Endodermal cell (in vitro differentiated cells): Measurements from ENCODE around the gene ACOX2. TPM values are rescaled to one million over a fixed set of nuclear protein-coding genes. Genes with fewer than 3 reads are reported as not detected.

ENCODE experiments used
- DNase-seq: peaks from one replicate; pipeline ENCODE4 v3.0.0-alpha.2; 2017
- H3K27ac ChIP-seq: 2 replicates; pipeline ENCODE4 v1.5.1; 2013; ENCODE audit warnings: mild to moderate bottlenecking, low read depth, low read length, moderate library complexity
- H3K27me3 ChIP-seq: 2 replicates; pipeline ENCODE4 v1.6.1; 2013; ENCODE audit warnings: mild to moderate bottlenecking, low read length, moderate library complexity; ENCODE audit not compliant: insufficient read depth, control insufficient read depth, poor library complexity, severe bottlenecking
- H3K36me3 ChIP-seq: 2 replicates; pipeline ENCODE4 v1.7.0; 2013; ENCODE audit warnings: mild to moderate bottlenecking, low read length, moderate library complexity; ENCODE audit not compliant: control insufficient read depth, insufficient read depth
- H3K4me1 ChIP-seq: one replicate; pipeline ENCODE4 v1.7.0; 2013; ENCODE audit warnings: low read length; ENCODE audit not compliant: control insufficient read depth, insufficient read depth
- H3K4me3 ChIP-seq: 2 replicates; pipeline ENCODE4 v1.5.1; 2013; ENCODE audit warnings: mild to moderate bottlenecking, low read length, moderate library complexity
- H3K9ac ChIP-seq: 2 replicates; pipeline ENCODE4 v1.6.1; 2013; ENCODE audit warnings: mild to moderate bottlenecking, low read length, moderate library complexity; ENCODE audit not compliant: poor library complexity, severe bottlenecking; ENCODE audit errors: extremely low read depth
- H3K9me3 ChIP-seq: 2 replicates; pipeline ENCODE4 v1.6.1; 2013; ENCODE audit warnings: mild to moderate bottlenecking, low read length, moderate library complexity; ENCODE audit not compliant: control insufficient read depth
- H3K27ac Mint-ChIP-seq: 2 replicates; pipeline ENCODE4 v1.8.0; 2020; ENCODE audit warnings: mixed read lengths
- H3K27me3 Mint-ChIP-seq: 2 replicates; pipeline ENCODE4 v1.8.0; 2021; ENCODE audit warnings: mild to moderate bottlenecking, mixed read lengths; ENCODE audit not compliant: insufficient read depth
- H3K36me3 Mint-ChIP-seq: 2 replicates; pipeline ENCODE4 v1.8.0; 2020; ENCODE audit warnings: low read depth, mixed read lengths
- H3K4me1 Mint-ChIP-seq: 2 replicates; pipeline ENCODE4 v1.8.0; 2020; ENCODE audit warnings: mixed read lengths
- H3K4me3 Mint-ChIP-seq: 2 replicates; pipeline ENCODE4 v1.8.0; 2020; ENCODE audit warnings: mild to moderate bottlenecking, moderate library complexity, mixed read lengths
- H3K9me3 Mint-ChIP-seq: 2 replicates; pipeline ENCODE4 v1.8.0; 2020; ENCODE audit warnings: mild to moderate bottlenecking, mixed read lengths
- WGBS, 2 experiments: methylation state at CpG; one replicate each; pipeline versions ENCODE4 v1.1.5 to v1.1.7; 2013; ENCODE audit warnings: missing lambda C conversion rate in 2 of 2, mixed read lengths in 1 of 2; ENCODE audit not compliant: insufficient coverage in 1 of 2, insufficient read length in 1 of 2; 5-methylcytosine and 5-hydroxymethylcytosine counted together
- total RNA-seq, 2 donors: library from RNA; stranded (reverse); fragmentation: NEBNext Ultra II Directional in 1 of 2; extraction: Animal tissue kit (Norgen Biotek cat#: 25700) in 1 of 2; gene quantifications; 2 replicates in 1 of 2; 3 replicates in 1 of 2; pipeline ENCODE4 v1.2.1, GENCODE V29; 2021
- TF ChIP-seq, protein P1 (sequence below): fragments of 200-600 bp; sonication (generic); conservative IDR thresholded peaks from 2 replicates; pipeline ENCODE4 v1.5.0; 2021; ENCODE audit warnings: antibody characterized with exemption, mild to moderate bottlenecking

The ACOX2 gene
- total RNA-seq, 2 donors from 2014 or later: 6.6 to 9.8 TPM

DNA sequence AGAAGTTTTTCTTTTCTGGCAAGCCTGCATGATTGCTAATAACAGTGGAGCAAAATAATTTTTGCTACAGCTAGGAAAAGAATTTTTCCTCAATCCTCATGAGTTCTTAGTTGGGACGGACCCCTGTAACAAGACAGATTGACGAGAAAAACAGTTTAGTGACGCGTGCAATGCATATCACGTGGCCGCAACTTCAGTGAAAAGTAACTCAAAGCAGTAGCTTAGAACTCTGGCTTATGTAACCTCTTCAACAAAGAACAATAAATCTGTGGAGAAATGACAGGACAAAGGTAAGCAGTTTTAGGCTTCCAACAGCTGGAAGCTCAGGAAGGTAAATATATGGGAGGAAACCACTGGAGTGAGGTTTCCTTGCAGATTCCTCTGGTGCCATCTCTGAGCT is 20.5 kb upstream of the ACOX2 start:
- Histone ChIP-seq H3K27me3 (no peaks in the 10 kb centered on the region), H3K36me3 (no peaks in the 10 kb centered on the region), H3K4me1 (peaks cover 3% of the 10 kb centered on the region), H3K4me3 (no peak overlapping the region), H3K9ac (no peak overlapping the region), H3K9me3 (peaks cover 6% of the 10 kb centered on the region), H3K27ac (no peak overlapping the region)
- DNase-seq: no peak
- H3K9me3 Mint-ChIP-seq: peaks cover 17% of the 10 kb centered on the region
- TF ChIP-seq, protein P1, sequence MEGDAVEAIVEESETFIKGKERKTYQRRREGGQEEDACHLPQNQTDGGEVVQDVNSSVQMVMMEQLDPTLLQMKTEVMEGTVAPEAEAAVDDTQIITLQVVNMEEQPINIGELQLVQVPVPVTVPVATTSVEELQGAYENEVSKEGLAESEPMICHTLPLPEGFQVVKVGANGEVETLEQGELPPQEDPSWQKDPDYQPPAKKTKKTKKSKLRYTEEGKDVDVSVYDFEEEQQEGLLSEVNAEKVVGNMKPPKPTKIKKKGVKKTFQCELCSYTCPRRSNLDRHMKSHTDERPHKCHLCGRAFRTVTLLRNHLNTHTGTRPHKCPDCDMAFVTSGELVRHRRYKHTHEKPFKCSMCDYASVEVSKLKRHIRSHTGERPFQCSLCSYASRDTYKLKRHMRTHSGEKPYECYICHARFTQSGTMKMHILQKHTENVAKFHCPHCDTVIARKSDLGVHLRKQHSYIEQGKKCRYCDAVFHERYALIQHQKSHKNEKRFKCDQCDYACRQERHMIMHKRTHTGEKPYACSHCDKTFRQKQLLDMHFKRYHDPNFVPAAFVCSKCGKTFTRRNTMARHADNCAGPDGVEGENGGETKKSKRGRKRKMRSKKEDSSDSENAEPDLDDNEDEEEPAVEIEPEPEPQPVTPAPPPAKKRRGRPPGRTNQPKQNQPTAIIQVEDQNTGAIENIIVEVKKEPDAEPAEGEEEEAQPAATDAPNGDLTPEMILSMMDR: no peak
- H3K4me1 Mint-ChIP-seq: peaks cover 24% of the 10 kb centered on the region
- no peak overlapping the region for H3K4me3 Mint-ChIP-seq
- WGBS, 2 experiments: 87 to 93% methylated on average over 3 to 6 of the region's 6 CpGs
- H3K27me3 Mint-ChIP-seq: no peaks in the 10 kb centered on the region
- H3K36me3 Mint-ChIP-seq: no peaks in the 10 kb centered on the region
- H3K27ac Mint-ChIP-seq: no peak overlapping the region

DNA sequence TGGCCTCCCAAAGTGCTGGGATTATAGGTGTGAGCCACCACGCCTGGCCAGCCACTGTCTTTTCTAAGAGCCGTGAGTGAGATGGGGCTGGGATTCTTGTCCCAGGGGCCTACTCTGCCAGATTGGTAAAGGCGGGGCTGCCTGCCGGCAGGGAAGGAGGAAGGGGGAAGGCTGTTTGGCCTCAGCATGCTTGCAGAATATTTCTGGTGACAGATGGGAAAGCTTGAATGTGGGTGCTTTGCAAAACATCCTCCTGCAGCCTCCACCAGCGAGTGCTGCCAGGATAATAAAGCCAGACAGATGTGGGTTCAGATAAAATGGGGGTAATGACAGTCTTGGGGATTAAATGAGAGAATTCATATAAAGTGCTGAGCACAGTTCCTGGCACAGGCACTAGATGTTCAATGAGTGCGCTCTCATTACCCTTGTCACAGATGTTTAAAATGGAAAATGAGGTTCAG is 19.8 kb upstream of the ACOX2 start:
- H3K4me1 Mint-ChIP-seq: peaks cover 17% of the 10 kb centered on the region
- peak; percentile 63 for DNase-seq
- no peak overlapping the region for H3K9ac ChIP-seq
- TF ChIP-seq, protein P1: no peak
- H3K36me3 ChIP-seq: no peaks in the 10 kb centered on the region
- no peaks in the 10 kb centered on the region for H3K36me3 Mint-ChIP-seq
- H3K27ac Mint-ChIP-seq: no peak overlapping the region
- peaks cover 13% of the 10 kb centered on the region for H3K9me3 ChIP-seq
- WGBS, 2 experiments: 85 to 91% methylated on average over 5 to 6 of the region's 6 CpGs
- no peaks in the 10 kb centered on the region for H3K27me3 Mint-ChIP-seq
- no peak overlapping the region for H3K27ac ChIP-seq
- peaks cover 3% of the 10 kb centered on the region for H3K4me1 ChIP-seq
- no peak overlapping the region for H3K4me3 ChIP-seq
- peaks cover 23% of the 10 kb centered on the region for H3K9me3 Mint-ChIP-seq
- no peak overlapping the region for H3K4me3 Mint-ChIP-seq
- H3K27me3 ChIP-seq: no peaks in the 10 kb centered on the region

DNA sequence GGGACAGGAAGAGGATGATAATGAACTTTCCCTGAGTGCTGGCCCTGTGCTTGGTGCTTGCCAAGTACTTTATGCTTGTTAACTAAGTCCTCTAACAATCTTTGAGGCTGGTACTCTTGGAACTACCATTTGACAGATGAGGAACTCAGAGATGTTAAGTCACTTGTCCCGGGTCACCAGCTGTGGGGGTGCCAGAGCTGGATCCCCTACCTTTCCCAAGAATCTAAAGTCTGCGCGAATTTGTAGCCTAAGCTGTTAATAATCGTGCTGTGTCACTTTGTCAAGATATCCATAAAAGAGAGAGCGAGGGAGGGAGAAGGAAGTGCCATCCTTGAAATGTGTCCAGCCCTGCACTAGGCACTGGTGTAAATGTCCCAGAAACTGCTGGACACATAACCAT is 19.0 kb upstream of the ACOX2 start:
- Histone ChIP-seq H3K36me3 (no peaks in the 10 kb centered on the region), H3K4me1 (peaks cover 3% of the 10 kb centered on the region), H3K4me3 (no peak overlapping the region), H3K9ac (no peak overlapping the region), H3K27ac (no peak overlapping the region), H3K9me3 (peaks cover 21% of the 10 kb centered on the region), H3K27me3 (no peaks in the 10 kb centered on the region)
- no peak for DNase-seq
- H3K27me3 Mint-ChIP-seq: no peaks in the 10 kb centered on the region
- TF ChIP-seq, protein P1: no peak
- peaks cover 30% of the 10 kb centered on the region for H3K9me3 Mint-ChIP-seq
- peaks cover 4% of the 10 kb centered on the region for H3K36me3 Mint-ChIP-seq
- H3K27ac Mint-ChIP-seq: no peak overlapping the region
- 88 to 96% methylated on average over 5 of the region's 5 CpGs for WGBS, 2 experiments
- H3K4me1 Mint-ChIP-seq: peaks cover 14% of the 10 kb centered on the region
- no peak overlapping the region for H3K4me3 Mint-ChIP-seq
